Measurements from ENCODE around the gene INTS11.
A peak's percentile ranks its signal among the peaks of the same experiment; 100 is the strongest.

The INTS11 gene

GRCh38 chr1:1347663-1348419 lies 23.4 kb upstream of the INTS11 start:
- WGBS, 2 donors (ENCODE audit: extremely low coverage in 2 of 2, insufficient read length in 2 of 2, insufficient replicate concordance in 1 of 2): no CpG with 5 or more reads among the region's 26 CpGs
- Histone ChIP-seq H3K23ac (ENCODE audit: low read depth, low read length, poor library complexity) (peak overlapping the region; percentile 98), H2BK15ac (ENCODE audit: low read length) (no peak overlapping the region), H3K36me3 (replicated peaks in 1 of 2; ENCODE audit: control insufficient read depth in 2 of 2, insufficient read depth in 2 of 2, low read length in 2 of 2) (peaks cover 2 to 3% of the 10 kb centered on the region in 2 donors), H3K4me3 (ENCODE audit: low read length in 2 of 2) (peak overlapping the region; percentile 83 to 96), H3K4me1 (ENCODE audit: control insufficient read depth in 2 of 2, insufficient read depth in 1 of 2, low read depth in 1 of 2, low read length in 2 of 2) (peaks cover 23 to 24% of the 10 kb centered on the region in 2 donors), H3K4ac (ENCODE audit: low read length) (no peak overlapping the region), H3K9ac (ENCODE audit: low read depth, low read length, poor library complexity) (peak overlapping the region; percentile 99), H2BK5ac (ENCODE audit: low read length) (no peak overlapping the region), H2BK120ac (ENCODE audit: low read depth, low read length) (no peak overlapping the region), H4K8ac (ENCODE audit: low read depth, low read length) (no peak overlapping the region), H3K4me2 (ENCODE audit: insufficient read depth, low read length, poor library complexity, severe bottlenecking) (peak overlapping the region; percentile 100), H3K9me3 (replicated peaks in 1 of 2; ENCODE audit: control insufficient read depth in 2 of 2, insufficient read depth in 1 of 2, low read depth in 1 of 2, low read length in 2 of 2) (peaks cover 0 to 2% of the 10 kb centered on the region in 2 donors), H3K18ac (ENCODE audit: low read length) (peak overlapping the region; percentile 60), H3K27me3 (ENCODE audit: control insufficient read depth in 3 of 3, insufficient read depth in 3 of 3, low read depth in 1 of 3, low read length in 3 of 3) (peaks cover 0 to 2% (median 0%) of the 10 kb centered on the region in 3 experiments), H3K27ac (replicated peaks; ENCODE audit: low read length) (no peak overlapping the region), H3K79me1 (ENCODE audit: low read depth, low read length) (peaks cover 33% of the 10 kb centered on the region), H2AFZ (ENCODE audit: low read length) (no peak overlapping the region), H2BK12ac (ENCODE audit: low read length) (no peak overlapping the region), H2AK5ac (ENCODE audit: low read depth, low read length) (peak overlapping the region; percentile 88), H3K14ac (ENCODE audit: low read length) (no peak overlapping the region), H4K91ac (ENCODE audit: low read depth, low read length, poor library complexity) (no peak overlapping the region)
- no peak for DNase-seq (ENCODE audit: low spot score)

- Histone ChIP-seq H3K23ac (ENCODE audit: low read depth, low read length, poor library complexity) (peak overlapping the region; percentile 98), H4K91ac (ENCODE audit: low read depth, low read length, poor library complexity) (no peak overlapping the region), H3K27me3 (ENCODE audit: control insufficient read depth in 3 of 3, insufficient read depth in 3 of 3, low read depth in 1 of 3, low read length in 3 of 3) (no peaks in the 10 kb centered on the region)
Observed at GRCh38 chr1:1347026-1347595, 22.7 kb upstream of the INTS11 start.

GRCh38 chr1:1346501-1346890 lies 22.0 kb upstream of the INTS11 start:
- H3K4me3 ChIP-seq (ENCODE audit: low read length in 2 of 2): no peak overlapping the region
- peak overlapping the region; percentile 55 for H3K23ac ChIP-seq (ENCODE audit: low read depth, low read length, poor library complexity)
- no peak overlapping the region for H2BK120ac ChIP-seq (ENCODE audit: low read depth, low read length)
- no peak overlapping the region for H4K91ac ChIP-seq (ENCODE audit: low read depth, low read length, poor library complexity)
- peak overlapping the region; percentile 4 for H3K9ac ChIP-seq (ENCODE audit: low read depth, low read length, poor library complexity)
- no peak overlapping the region for H3K27ac ChIP-seq (replicated peaks; ENCODE audit: low read length)
- H3K4me2 ChIP-seq (ENCODE audit: insufficient read depth, low read length, poor library complexity, severe bottlenecking): no peak overlapping the region
- no peak overlapping the region for H2AFZ ChIP-seq (ENCODE audit: low read length)
- H3K18ac ChIP-seq (ENCODE audit: low read length): no peak overlapping the region
- no peak overlapping the region for H3K14ac ChIP-seq (ENCODE audit: low read length)
- H3K36me3 ChIP-seq (replicated peaks in 1 of 2; ENCODE audit: control insufficient read depth in 2 of 2, insufficient read depth in 2 of 2, low read length in 2 of 2): peaks cover under 1 to 6% of the 10 kb centered on the region in 2 donors
- no peak overlapping the region for H4K8ac ChIP-seq (ENCODE audit: low read depth, low read length)
- DNase-seq (ENCODE audit: low spot score): no peak
- no CpG with 5 or more reads among the region's 10 CpGs for WGBS, 2 donors (ENCODE audit: extremely low coverage in 2 of 2, insufficient read length in 2 of 2, insufficient replicate concordance in 1 of 2)
- H2AK5ac ChIP-seq (ENCODE audit: low read depth, low read length): peak overlapping the region; percentile 5
- H2BK15ac ChIP-seq (ENCODE audit: low read length): no peak overlapping the region
- peak overlapping the region; percentile 41 for H2BK12ac ChIP-seq (ENCODE audit: low read length)
- no peak overlapping the region for H2BK5ac ChIP-seq (ENCODE audit: low read length)
- H3K79me1 ChIP-seq (ENCODE audit: low read depth, low read length): peaks cover 34% of the 10 kb centered on the region
- peaks cover 14 to 15% of the 10 kb centered on the region in 2 donors for H3K4me1 ChIP-seq (ENCODE audit: control insufficient read depth in 2 of 2, insufficient read depth in 1 of 2, low read depth in 1 of 2, low read length in 2 of 2)
- H3K4ac ChIP-seq (ENCODE audit: low read length): no peak overlapping the region
- no peaks in the 10 kb centered on the region for H3K9me3 ChIP-seq (replicated peaks in 1 of 2; ENCODE audit: control insufficient read depth in 2 of 2, insufficient read depth in 1 of 2, low read depth in 1 of 2, low read length in 2 of 2)
- no peaks in the 10 kb centered on the region for H3K27me3 ChIP-seq (ENCODE audit: control insufficient read depth in 3 of 3, insufficient read depth in 3 of 3, low read depth in 1 of 3, low read length in 3 of 3)

More at GRCh38 chr1:1347026-1347595, 22.7 kb upstream of the INTS11 start:
- Histone ChIP-seq H2BK15ac (ENCODE audit: low read length) (peak overlapping the region; percentile 30), H3K9ac (ENCODE audit: low read depth, low read length, poor library complexity) (peak overlapping the region; percentile 16), H3K27ac (replicated peaks; ENCODE audit: low read length) (no peak overlapping the region), H3K36me3 (replicated peaks in 1 of 2; ENCODE audit: control insufficient read depth in 2 of 2, insufficient read depth in 2 of 2, low read length in 2 of 2) (no peaks in the 10 kb centered on the region), H3K18ac (ENCODE audit: low read length) (no peak overlapping the region), H2AK5ac (ENCODE audit: low read depth, low read length) (no peak overlapping the region), H2AFZ (ENCODE audit: low read length) (no peak overlapping the region), H3K14ac (ENCODE audit: low read length) (no peak overlapping the region), H4K8ac (ENCODE audit: low read depth, low read length) (no peak overlapping the region), H3K4me2 (ENCODE audit: insufficient read depth, low read length, poor library complexity, severe bottlenecking) (no peak overlapping the region), H3K4me1 (ENCODE audit: control insufficient read depth in 2 of 2, insufficient read depth in 1 of 2, low read depth in 1 of 2, low read length in 2 of 2) (peaks cover 19 to 21% of the 10 kb centered on the region in 2 donors), H3K4ac (ENCODE audit: low read length) (no peak overlapping the region), H3K79me1 (ENCODE audit: low read depth, low read length) (peaks cover 32% of the 10 kb centered on the region), H2BK5ac (ENCODE audit: low read length) (no peak overlapping the region), H2BK12ac (ENCODE audit: low read length) (peak overlapping the region; percentile 4), H2BK120ac (ENCODE audit: low read depth, low read length) (no peak overlapping the region), H3K9me3 (replicated peaks in 1 of 2; ENCODE audit: control insufficient read depth in 2 of 2, insufficient read depth in 1 of 2, low read depth in 1 of 2, low read length in 2 of 2) (no peaks in the 10 kb centered on the region), H3K4me3 (ENCODE audit: low read length in 2 of 2) (peak overlapping the region in 1 of 2 donors; percentile 96)
- no CpG with 5 or more reads among the region's 10 CpGs for WGBS, 2 donors (ENCODE audit: extremely low coverage in 2 of 2, insufficient read length in 2 of 2, insufficient replicate concordance in 1 of 2)
- DNase-seq (ENCODE audit: low spot score): no peak

- H2BK120ac ChIP-seq (ENCODE audit: low read depth, low read length): no peak overlapping the region
- no peak for DNase-seq (ENCODE audit: low spot score)
- H4K8ac ChIP-seq (ENCODE audit: low read depth, low read length): no peak overlapping the region
- H3K23ac ChIP-seq (ENCODE audit: low read depth, low read length, poor library complexity): peak overlapping the region; percentile 73
- no peak overlapping the region for H3K27ac ChIP-seq (replicated peaks; ENCODE audit: low read length)
- no peak overlapping the region for H3K14ac ChIP-seq (ENCODE audit: low read length)
- no peak overlapping the region for H3K4me3 ChIP-seq (ENCODE audit: low read length in 2 of 2)
- no peak overlapping the region for H2BK5ac ChIP-seq (ENCODE audit: low read length)
- H3K36me3 ChIP-seq (replicated peaks in 1 of 2; ENCODE audit: control insufficient read depth in 2 of 2, insufficient read depth in 2 of 2, low read length in 2 of 2): peaks cover 6 to 11% of the 10 kb centered on the region in 2 donors
- H2BK12ac ChIP-seq (ENCODE audit: low read length): peak overlapping the region; percentile 41
- H4K91ac ChIP-seq (ENCODE audit: low read depth, low read length, poor library complexity): no peak overlapping the region
- H3K9me3 ChIP-seq (replicated peaks in 1 of 2; ENCODE audit: control insufficient read depth in 2 of 2, insufficient read depth in 1 of 2, low read depth in 1 of 2, low read length in 2 of 2): peaks cover 0 to 5% of the 10 kb centered on the region in 2 donors
- H2AK5ac ChIP-seq (ENCODE audit: low read depth, low read length): peak overlapping the region; percentile 5
- H3K4me2 ChIP-seq (ENCODE audit: insufficient read depth, low read length, poor library complexity, severe bottlenecking): no peak overlapping the region
- WGBS, 2 donors (ENCODE audit: extremely low coverage in 2 of 2, insufficient read length in 2 of 2, insufficient replicate concordance in 1 of 2): no CpG with 5 or more reads among the region's 12 CpGs
- no peak overlapping the region for H3K4ac ChIP-seq (ENCODE audit: low read length)
- peaks cover 37% of the 10 kb centered on the region for H3K79me1 ChIP-seq (ENCODE audit: low read depth, low read length)
- peaks cover 12 to 13% of the 10 kb centered on the region in 2 donors for H3K4me1 ChIP-seq (ENCODE audit: control insufficient read depth in 2 of 2, insufficient read depth in 1 of 2, low read depth in 1 of 2, low read length in 2 of 2)
- H2BK15ac ChIP-seq (ENCODE audit: low read length): no peak overlapping the region
- no peak overlapping the region for H3K18ac ChIP-seq (ENCODE audit: low read length)
- peak overlapping the region; percentile 4 for H3K9ac ChIP-seq (ENCODE audit: low read depth, low read length, poor library complexity)
- no peaks in the 10 kb centered on the region for H3K27me3 ChIP-seq (ENCODE audit: control insufficient read depth in 3 of 3, insufficient read depth in 3 of 3, low read depth in 1 of 3, low read length in 3 of 3)
- H2AFZ ChIP-seq (ENCODE audit: low read length): no peak overlapping the region
Observed at GRCh38 chr1:1345860-1346500, 21.5 kb upstream of the INTS11 start.
